Measurements from ENCODE around the gene CDKN2AIPNL. TPM values are rescaled to one million over a fixed set of nuclear protein-coding genes. Genes with fewer than 3 reads are reported as not detected.

CDKN2AIPNL gene, protein sequence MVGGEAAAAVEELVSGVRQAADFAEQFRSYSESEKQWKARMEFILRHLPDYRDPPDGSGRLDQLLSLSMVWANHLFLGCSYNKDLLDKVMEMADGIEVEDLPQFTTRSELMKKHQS
- total RNA-seq: 52.8 and 57.6 TPM in 2 replicates

DNA sequence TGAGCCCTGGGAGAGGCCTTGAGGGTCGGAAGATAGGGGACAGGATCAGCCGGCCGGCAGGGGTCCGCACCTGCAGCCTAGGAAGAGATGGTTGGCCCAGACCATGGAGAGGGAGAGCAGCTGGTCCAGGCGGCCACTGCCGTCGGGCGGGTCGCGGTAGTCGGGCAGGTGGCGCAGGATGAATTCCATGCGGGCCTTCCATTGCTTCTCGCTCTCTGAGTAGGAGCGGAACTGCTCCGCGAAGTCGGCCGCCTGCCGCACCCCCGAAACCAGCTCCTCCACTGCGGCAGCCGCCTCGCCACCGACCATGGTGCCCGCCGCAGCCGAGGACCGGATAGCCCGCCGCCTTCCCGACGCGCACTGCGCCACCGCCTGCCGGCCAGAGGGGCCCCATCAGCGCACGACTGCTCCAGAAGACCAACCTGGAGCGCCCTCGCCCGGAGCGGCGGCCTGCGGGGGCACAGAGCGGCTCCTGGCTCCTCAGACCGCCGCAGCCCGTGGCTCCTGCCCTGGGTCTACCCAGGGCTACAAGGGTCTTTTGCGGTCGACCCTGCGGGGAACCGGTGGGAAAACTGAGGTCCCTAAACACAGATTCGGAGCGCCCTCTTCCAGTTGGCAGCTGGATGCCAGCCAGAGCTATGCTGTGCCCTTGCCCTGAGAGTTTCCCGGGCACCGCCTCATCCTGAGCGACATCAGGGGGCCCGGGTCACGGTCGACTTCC, at the start of gene CDKN2AIPNL:
Gene CDKN2AIPNL (minus strand): TSS at position 336 of the 721 bp plus-strand sequence. CDS start 27 bp downstream, at position 309.

DNA sequence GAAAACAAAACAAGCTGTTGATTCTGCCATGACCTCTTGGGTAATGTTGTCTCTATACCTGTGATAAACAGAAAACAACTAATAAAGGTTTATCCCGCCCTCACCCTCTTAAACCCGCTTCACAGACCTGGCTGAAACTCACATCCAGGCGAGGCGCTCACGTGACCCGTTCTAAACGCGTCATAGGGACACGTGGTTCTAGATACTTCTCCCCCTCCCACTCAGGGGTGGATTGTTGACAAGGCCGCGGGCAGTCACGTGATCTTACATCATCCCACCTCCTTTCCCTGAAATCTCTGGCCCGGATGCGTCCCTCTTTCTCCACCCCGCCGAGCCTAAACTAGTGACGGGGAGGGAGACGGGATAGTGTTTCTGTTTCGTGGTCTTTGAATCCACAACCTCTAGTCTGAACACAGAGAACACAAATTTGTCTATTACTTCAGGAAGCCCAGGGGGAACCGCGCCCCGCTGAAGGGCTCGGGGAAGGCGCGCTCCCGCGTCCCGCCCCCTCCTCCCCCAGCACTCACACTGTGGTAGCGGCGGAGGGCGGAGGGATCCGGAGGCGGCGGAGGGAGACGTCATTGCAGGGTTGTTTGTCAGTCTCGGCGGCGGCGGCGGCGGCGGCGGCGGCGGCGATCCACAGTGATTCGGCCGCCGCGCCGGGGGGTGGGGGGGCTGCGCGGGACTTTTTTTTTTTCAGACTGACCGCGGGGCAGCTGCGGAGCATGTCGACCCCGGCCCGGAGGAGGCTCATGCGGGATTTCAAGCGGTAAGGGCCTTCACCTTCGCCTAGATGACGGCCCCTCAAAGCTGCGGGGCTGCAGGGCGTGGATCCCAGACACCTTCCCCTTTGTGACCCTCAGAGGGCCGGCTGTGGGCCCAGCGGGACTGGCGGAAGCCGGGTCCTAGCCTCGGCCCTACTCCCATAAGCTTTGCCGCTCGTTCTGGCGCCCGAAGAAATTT, 40.5 kb downstream of the CDKN2AIPNL start, which contains the start of gene UBE2B:
Gene UBE2B (plus strand): TSS at position 699 of the 963 bp plus-strand sequence. CDS start 27 bp downstream, at position 726.

Other genes starting within 250 kb of the CDKN2AIPNL start
- gene SKP1, start 234.9 kb downstream of the CDKN2AIPNL start, total RNA-seq: 187 and 222 TPM in 2 replicates
- 108 and 193 TPM in 2 replicates for gene PPP2CA, start 185.8 kb downstream of the CDKN2AIPNL start, total RNA-seq
- gene CDKL3, start 44.7 kb downstream of the CDKN2AIPNL start, total RNA-seq: 0.31 and 2.2 TPM in 2 replicates
- 12.6 and 25.9 TPM in 2 replicates for gene UBE2B, start 40.3 kb downstream of the CDKN2AIPNL start, total RNA-seq
- gene JADE2, start 113.8 kb upstream of the CDKN2AIPNL start, total RNA-seq: 30.4 and 39.2 TPM in 2 replicates
- gene SAR1B, start 220.9 kb upstream of the CDKN2AIPNL start, total RNA-seq: 27.9 and 30.7 TPM in 2 replicates
- gene SEC24A, start 236.9 kb upstream of the CDKN2AIPNL start, total RNA-seq: 9.5 and 11.2 TPM in 2 replicates

All from hair follicular keratinocyte (primary cell).